IPS-NIHi7 (cell line): ENCODE data around the gene EPHB6.
A peak's percentile ranks its signal among the peaks of the same experiment; 100 is the strongest.

Experiments
- DNase-seq: peaks from one replicate; pipeline ENCODE4 v3.0.0; 2012; ENCODE audit warnings: mixed read lengths; ENCODE audit errors: extremely low spot score

The EPHB6 gene

DNA sequence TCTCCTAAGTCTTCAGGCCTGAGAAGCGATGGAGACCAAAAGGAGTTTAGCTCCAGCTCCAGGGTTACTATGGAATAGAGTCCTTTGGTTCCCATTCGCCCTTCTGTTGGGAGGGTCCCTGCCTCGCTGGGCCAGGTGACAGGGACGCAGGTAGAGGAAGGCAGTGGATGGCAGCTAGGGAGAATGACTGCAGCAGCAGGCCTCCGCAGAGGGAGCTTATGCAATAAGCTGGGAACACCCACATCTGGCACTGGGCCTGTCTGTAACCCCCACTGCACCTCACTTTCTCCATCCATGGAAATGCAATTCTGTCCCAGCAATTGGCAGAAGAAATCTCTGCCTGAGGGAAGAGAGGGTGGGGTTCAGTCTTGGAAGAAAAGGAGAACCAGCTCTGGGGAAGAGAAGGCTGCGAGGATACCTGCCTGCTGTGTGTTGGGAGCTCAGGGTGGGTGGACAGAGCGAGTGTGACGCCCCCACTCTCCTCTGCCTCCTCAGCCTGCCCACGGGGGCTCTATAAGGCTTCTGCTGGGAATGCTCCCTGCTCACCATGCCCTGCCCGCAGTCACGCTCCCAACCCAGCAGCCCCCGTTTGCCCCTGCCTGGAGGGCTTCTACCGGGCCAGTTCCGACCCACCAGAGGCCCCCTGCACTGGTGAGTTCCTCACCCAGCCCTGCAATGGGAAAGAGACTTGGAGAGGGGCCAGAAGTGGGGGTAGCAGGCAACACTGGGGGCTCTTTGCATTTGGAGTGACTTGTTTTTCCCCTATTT is 10.3 kb downstream of the EPHB6 start:
- no peak for DNase-seq

DNA sequence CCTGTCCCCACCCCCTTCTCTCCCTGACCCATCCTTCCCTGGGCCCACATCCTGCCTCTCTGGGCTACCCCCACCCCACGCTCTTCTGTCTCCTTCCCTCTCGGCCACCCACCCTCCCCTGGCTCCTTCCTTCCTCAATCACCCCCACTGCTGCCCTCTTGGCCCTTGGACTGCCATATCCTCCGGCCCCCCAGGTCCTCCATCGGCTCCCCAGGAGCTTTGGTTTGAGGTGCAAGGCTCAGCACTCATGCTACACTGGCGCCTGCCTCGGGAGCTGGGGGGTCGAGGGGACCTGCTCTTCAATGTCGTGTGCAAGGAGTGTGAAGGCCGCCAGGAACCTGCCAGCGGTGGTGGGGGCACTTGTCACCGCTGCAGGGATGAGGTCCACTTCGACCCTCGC is 10.9 kb downstream of the EPHB6 start:
- no peak for DNase-seq

DNA sequence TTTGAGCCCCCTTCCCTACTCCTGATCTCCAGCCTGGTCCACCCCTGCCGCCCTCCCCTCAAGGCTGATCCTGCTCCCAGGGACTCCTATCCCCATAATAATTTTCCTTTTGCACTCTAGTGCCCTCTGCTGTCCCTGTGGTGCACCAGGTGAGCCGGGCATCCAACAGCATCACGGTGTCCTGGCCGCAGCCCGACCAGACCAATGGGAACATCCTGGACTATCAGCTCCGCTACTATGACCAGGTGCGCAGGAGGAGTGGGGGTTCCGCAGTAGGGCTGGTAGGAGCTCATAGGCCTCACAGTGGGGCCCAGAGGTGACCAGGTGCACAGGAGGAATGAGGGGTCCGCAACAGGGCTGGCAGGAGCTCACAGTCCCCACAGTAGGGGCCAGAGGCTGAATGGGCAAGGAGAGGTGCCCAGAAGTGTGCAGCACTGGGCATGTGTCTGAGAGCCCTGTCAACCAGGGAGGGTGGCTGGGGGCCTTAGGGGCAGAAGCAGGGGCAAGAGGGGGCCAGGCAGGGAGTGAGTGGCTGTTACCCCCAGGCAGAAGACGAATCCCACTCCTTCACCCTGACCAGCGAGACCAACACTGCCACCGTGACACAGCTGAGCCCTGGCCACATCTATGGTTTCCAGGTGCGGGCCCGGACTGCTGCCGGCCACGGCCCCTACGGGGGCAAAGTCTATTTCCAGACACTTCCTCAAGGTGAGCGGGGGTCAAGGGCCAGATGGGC is 11.7 kb downstream of the EPHB6 start:
- peak; percentile 82 for DNase-seq

DNA sequence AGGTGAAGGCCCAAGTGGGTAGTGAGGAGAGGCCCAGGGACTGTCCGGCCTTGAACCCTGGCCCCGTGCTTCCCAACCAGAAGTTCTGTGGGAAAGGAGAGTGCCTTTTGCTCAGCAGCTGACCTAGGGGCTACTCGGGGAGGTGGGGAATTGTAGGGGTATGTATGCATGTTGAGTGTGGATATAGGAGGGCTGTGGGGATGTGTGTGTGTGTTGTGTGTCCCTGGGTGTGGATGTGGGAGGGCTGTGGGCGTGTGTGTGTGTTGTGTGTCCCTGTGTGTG is 12.2 kb downstream of the EPHB6 start:
- no peak for DNase-seq

DNA sequence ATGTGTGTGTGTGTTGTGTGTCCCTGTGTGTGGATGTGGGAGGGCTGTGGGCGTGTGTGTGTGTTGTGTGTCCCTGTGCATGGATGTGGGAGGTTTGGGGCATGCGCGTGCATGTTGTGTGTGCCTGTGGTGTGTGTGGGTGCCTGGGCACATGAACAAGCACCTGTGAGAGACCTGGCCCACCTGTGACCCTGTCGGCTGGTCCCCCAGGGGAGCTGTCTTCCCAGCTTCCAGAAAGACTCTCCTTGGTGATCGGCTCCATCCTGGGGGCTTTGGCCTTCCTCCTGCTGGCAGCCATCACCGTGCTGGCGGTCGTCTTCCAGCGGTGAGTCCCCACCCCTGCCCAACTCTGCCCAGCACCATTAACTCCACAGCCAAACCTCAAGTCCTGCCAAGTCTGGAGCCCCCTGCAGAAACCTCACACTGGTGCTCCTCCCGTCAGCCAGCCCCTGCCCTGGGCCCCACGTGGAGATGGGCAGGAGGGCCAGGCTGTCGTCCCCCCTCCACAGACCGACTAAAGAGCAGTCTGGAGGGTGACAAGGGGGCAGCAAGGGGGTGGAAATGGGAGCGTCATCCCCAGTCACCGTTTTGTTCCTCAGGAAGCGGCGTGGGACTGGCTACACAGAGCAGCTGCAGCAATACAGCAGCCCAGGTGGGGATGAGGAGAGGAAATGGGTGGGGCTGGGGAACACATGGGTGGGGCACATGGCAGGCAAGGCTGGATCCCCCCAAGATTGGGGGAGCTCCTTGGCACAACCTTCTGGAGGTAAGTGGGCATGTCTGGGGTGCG is 12.7 kb downstream of the EPHB6 start:
- DNase-seq, result no peak

DNA sequence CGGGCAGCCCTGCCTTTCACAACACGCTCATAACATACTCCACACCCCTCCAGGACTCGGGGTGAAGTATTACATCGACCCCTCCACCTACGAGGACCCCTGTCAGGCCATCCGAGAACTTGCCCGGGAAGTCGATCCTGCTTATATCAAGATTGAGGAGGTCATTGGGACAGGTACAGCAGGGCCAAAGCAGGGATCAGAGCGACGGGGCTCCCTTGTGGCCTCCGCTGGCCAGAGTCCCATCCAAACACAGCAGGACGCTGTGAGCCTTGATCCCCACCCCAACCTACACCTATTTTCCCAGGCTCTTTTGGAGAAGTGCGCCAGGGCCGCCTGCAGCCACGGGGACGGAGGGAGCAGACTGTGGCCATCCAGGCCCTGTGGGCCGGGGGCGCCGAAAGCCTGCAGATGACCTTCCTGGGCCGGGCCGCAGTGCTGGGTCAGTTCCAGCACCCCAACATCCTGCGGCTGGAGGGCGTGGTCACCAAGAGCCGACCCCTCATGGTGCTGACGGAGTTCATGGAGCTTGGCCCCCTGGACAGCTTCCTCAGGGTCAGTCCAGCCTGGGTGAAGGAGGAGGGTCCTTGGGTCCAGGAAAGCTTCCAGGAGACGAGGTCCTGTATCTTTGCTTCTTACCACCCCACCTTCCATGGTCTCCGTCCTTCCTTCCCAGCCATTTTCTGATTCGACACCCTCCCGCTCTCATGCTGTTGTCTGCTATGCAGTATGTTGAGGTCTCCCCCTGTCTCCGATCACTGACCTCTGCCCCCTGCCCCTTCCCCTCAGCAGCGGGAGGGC is 13.5 kb downstream of the EPHB6 start:
- no peak for DNase-seq

DNA sequence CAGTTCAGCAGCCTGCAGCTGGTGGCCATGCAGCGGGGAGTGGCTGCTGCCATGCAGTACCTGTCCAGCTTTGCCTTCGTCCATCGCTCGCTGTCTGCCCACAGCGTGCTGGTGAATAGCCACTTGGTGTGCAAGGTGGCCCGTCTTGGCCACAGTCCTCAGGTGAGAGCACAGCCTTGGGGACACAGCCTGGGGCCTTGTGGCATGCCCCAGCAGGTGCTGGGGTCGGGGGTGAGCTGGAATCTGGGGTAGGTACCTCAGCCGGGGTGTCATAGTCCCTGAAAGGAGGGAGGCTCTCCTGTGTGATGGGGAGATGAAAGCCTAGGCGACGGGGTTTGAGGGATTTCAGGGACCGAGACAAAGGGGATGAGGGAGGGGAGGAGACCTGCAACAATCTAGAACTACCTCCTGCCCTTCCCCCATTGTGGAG is 14.1 kb downstream of the EPHB6 start:
- DNase-seq, result no peak

DNA sequence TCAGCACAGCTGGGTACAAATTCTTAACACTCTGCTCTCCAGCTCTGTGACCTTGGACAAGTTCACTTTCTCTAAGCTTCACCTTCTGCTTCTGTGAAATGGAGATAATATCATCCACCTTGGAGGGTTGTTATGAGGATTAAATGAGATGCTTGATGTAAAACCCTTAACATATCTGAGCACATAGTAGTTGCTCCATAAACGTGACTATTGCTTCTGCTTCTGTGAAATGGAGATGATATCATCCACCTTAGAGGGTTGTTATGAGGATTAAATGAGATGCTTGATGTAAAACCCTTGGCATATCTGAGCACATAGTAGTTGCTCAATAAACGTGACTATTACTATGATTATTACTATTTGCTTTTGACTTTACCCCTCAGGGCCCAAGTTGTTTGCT is 14.6 kb downstream of the EPHB6 start:
- no peak for DNase-seq

DNA sequence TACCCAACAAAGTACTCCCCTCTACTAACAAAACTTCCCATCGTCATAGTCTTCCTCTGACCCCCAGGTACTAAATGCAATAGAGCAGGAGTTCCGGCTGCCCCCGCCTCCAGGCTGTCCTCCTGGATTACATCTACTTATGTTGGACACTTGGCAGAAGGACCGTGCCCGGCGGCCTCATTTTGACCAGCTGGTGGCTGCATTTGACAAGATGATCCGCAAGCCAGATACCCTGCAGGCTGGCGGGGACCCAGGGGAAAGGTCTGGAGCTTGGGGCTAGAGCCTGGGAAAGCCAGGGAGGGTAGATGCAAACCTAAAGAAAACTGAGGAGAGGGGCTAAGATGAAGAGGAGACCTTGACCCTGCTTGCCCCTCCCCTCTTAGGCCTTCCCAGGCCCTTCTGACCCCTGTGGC is 15.3 kb downstream of the EPHB6 start:
- DNase-seq, result no peak

DNA sequence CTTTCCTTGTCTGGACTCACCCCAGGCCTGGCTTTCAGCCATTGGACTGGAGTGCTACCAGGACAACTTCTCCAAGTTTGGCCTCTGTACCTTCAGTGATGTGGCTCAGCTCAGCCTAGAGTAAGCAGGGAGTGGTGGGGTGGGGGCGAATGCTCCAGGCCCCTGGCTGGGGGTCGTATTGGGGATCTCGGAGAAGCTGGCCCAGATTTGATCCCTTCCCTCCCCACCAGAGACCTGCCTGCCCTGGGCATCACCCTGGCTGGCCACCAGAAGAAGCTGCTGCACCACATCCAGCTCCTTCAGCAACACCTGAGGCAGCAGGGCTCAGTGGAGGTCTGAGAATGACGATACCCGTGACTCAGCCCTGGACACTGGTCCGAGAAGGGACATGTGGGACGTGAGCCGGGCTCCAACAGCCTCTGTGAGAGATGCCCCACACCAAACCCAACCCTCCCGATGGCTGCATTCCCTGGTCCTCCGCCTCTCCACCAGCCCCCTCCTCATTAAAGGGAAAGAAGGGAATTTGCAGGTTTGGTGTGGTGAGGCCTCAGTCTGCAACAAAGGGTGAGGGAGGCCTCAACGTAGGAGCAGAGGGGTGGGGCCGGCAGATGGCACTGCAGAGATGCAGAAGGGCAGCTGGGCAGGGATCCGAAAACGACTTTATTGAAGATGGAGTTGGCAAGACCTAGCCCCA is 15.8 kb downstream of the EPHB6 start:
- DNase-seq, result no peak

DNA sequence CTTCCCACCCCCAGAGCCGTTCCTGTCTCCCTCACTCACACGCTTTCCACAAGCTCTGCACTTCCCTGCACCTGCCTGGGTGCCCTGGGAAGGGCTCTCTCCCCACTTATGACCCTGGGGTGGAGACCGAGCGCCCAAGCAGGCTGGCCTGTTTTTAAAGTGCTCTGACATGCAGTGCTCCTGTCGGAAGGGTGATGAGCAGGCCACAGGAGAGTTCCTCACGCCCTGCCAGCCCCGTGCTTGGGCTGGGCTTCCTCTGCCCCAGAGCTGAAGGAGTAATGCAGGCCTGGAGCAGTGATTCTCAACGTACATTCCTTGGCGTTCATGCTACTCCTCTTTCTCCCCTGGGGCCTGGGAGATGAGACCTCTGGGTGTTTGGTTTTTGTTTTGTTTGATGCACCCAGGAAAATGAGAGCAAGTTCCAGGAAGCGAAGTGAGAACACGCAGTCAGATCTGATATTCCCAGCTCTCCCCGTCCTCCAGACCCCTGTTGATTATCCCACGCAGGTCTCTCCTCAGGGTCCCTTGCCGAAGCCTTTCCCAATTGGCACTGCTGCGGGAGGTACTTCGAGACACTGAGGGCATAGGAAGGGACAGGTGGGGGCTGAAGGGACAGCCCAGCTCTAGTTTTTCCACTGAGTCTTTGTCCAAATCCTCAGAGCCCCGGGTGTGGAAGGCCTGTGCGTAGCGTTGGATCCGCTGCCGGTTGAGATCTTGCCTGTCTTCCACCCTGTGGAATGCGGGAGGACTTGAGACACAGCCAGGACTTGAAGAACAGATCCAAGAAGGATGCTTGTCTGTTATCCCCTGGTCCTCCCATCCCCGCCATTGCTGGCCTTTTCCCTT is 16.6 kb downstream of the EPHB6 start:
- DNase-seq, result no peak

DNA sequence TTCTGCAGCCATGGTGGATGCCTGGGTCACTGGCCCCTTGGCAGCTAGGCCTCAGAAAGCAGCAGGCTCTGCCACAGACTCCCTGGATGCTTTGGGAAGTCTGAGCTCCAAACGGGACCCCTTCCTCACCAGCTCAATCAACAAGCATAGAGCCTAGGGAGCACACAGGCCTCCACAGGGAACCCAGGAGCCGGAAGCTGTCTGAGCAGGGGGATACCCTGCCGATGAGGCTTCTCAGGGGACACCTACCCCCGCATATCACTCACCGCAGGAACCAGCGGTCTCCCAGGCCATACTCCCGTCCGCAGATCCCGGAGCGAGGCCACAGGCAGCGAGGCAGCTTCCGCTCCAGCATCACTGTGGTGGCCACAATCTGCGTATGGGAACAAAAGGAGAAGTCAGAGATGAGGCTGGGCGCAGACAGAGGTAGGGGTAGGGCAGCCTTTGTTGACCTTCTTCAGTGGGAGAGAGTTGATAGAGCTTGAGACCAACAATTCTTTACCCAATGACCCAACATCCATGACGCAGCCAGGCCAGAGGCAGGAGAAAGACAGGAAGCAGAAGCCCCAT is 17.3 kb downstream of the EPHB6 start:
- no peak for DNase-seq

DNA sequence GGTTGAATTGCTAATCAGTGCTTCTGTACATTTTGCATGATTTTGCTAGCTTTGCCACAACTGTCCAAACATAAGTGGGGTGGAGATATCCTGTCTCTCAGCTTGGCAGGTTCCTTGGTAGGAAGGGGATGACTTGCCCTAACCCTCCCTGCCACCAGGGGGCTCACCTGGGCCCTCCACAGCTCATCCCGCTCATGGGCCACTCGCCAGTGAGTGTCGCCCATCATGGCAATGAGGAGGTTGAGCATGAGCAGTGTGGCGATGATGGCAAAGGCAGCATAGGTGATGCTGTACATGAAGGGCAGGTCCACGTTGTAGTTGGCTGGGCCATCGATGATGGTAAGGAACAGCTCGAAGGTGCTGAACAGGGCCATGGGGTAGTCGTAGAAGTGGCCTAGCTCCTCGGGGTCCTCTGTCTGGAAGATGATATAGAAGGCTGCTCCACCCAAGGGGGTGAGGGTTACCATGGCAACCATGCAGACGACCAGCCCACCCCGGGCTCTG is 18.5 kb downstream of the EPHB6 start:
- DNase-seq, result peak; percentile 80

DNA sequence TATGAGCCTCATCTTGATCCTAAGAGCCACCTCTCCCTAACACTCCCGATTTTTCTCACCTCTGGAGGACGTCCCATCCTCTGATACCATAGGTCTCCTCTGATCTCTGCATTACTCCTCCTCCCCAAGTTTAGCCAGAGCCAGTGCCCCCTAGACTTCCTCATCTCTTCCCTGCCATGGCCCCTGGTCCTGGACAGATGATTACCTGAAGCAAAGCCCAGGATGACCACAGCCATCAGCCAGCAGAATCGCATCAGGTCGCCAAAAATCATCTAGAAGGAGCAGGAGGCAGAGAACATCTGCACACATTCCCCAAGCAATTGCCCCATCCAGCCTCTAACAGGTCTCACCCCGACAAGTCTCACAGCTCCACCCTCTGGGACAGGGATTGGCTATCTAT is 19.0 kb downstream of the EPHB6 start:
- no peak for DNase-seq

DNA sequence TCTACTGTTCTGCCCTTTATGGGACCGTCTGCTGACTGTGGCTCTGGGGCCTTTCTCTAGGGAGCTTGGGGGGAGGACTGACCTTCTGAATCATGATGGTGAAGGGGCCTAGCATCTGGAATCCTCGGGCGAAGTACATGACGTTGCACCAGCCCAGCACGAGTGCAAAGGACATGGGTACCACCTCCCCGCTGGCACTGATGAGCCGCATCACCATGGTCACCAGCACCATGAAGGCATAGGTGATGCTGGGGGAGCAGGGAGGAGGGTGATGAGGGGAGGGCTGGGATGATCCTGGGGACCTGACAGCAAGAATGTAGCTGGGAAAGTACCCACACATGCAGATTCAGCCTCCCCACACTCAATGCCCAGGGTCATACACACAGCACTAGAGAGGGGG is 19.5 kb downstream of the EPHB6 start:
- no peak for DNase-seq

DNA sequence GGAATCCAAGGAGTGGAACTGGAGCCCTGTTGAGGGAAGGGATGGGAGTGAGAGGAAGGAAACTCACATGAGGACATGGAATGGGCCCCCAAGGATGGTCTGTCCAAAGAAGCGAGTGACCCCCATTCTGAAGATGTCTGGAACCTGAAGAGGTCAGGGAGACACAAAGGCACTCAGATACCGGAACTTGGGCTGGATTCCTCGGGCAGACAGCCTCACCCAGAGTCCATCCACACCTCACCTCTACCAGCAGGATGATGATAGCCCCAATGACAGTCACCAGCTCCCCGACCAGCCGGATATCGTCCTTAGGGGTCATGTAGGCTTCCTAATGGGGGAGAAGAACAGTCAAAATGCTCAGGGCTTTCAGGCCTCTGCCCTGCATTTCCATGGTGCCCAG is 20.0 kb downstream of the EPHB6 start:
- DNase-seq, result no peak

DNA sequence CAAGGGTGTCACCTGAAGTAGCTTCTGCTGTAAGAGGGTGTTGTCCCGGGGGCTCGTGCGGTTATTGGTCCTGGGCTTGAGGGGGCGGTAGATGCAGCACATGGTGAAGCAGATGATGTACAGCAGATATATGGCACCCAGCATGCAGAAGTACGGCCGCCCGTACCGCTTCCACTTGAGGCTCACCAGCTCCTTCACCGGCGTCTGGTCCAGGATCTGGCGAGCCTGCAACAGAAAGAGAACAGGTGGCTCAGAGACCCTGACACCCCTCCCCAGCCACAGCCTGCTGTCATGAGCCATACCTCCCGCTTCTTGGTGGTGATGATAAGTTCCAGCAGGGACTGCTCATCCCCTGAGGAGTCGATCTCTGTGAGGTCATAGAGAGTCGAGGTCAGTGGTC is 20.6 kb downstream of the EPHB6 start:
- DNase-seq, result no peak

DNA sequence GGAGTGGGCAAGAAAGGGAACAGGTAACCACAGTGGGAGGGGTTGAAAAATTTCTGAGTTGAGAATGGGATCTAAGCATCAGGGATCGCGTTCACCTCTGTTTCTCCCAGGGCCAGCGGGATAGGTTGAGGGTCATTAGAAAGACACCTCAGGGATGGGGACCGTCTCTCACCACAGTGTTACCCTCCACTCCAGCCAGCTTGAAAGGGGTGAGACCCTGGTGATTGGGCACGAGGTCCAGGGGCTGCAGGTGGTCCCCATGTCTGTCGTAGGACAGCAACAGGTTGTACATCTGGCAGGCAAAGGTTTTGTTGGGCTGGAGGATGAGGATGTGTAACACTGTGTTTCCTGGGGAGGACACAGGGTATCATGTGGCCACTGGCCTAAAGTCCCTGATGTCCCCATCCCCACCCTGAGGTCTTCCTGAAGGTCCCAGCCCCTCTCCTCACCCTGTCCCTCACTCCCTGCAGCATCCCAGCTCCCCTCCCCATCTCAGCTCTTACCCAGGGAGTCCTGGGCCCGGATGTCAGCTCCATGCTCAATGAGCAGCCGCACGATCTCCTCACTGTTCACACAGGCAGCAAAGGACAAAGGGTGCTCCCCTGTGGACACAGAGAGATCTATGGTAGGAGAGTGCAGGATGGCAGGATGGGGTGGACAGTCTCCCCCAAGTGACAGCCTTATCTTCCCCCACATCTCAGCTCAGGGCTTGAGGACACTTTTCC is 21.5 kb downstream of the EPHB6 start:
- no peak for DNase-seq
